Activated naive CD4-positive, alpha-beta T cell treated with anti-CD3 and anti-CD28 coated beads for 36 hours (primary cell): ENCODE results near the gene TPT1. TPM values are rescaled to one million over a fixed set of nuclear protein-coding genes. Genes with fewer than 3 reads are reported as not detected.
"Not testable (repeated sequence)": the region's sequence is repeated elsewhere in the genome, so short reads cannot be mapped to it uniquely, and the experiment has no call there.

Source experiments
- CTCF ChIA-PET: fragments of 350-600 bp; sonication (Branson Sonifier 250); formaldehyde crosslinking; loops from one replicate; lab custom pipeline; 2021; ENCODE audit warnings: antibody characterized with exemption; lab: Charles Lee
- DNase-seq: peaks from one replicate; pipeline ENCODE4 v3.0.0-alpha.2; 2020
- H3K27ac Mint-ChIP-seq: one replicate; pipeline ENCODE4 v1.8.0; 2021; ENCODE audit warnings: mild to moderate bottlenecking, mixed read lengths
- H3K27me3 Mint-ChIP-seq: one replicate; pipeline ENCODE4 v1.8.0; 2021; ENCODE audit warnings: low read depth, mixed read lengths
- H3K36me3 Mint-ChIP-seq: one replicate; pipeline ENCODE4 v1.8.0; 2021; ENCODE audit warnings: low read depth, mixed read lengths
- H3K4me1 Mint-ChIP-seq: one replicate; pipeline ENCODE4 v1.8.0; 2021; ENCODE audit warnings: low read depth, mixed read lengths
- H3K4me3 Mint-ChIP-seq: one replicate; pipeline ENCODE4 v1.8.0; 2021; ENCODE audit warnings: mild to moderate bottlenecking, moderate library complexity, mixed read lengths
- H3K9me3 Mint-ChIP-seq: one replicate; pipeline ENCODE4 v1.8.0; 2021; ENCODE audit warnings: mixed read lengths
- intact Hi-C: fragments of 100-400 bp; cut with micrococcal nuclease; formaldehyde crosslinking; loops from one replicate; pipeline ENCODE4 v1.15.1; 2023
- total RNA-seq, 2 experiments: library from RNA; stranded (reverse); gene quantifications; one replicate each; pipeline ENCODE4 v1.2.3, GENCODE V29; 2021

TPT1 gene
- total RNA-seq, 2 experiments from 2014 or later: 3,331 to 3,631 TPM

- H3K27me3 Mint-ChIP-seq, H3K4me3 Mint-ChIP-seq, DNase-seq, H3K9me3 Mint-ChIP-seq, H3K36me3 Mint-ChIP-seq: not testable (repeated sequence)
- Mint-ChIP-seq H3K27ac (peak overlapping the region; percentile 84), H3K4me1 (peaks cover 39% of the 10 kb centered on the region)
- intact Hi-C loops: loop anchor here (5.0 kb wide), 1 partner anchor 176 kb away; the partner anchor contains the start of gene GTF2F2
- CTCF ChIA-PET: interaction anchor here (1.8 to 3.7 kb wide), 3 partner anchors 10 to 252 kb away, joined by 8 to 26 read pairs (median 14); no protein-coding TSS in a partner anchor
These were observed 42.4 kb downstream of the TPT1 start for GRCh38 chr13:45298550-45298949.

GRCh38 chr13:45298206-45298505 lies 42.8 kb downstream of the TPT1 start:
- intact Hi-C loops: loop anchor here (5.0 kb wide), 1 partner anchor 176 kb away; the partner anchor contains the start of gene GTF2F2
- Mint-ChIP-seq H3K36me3 (no peaks in the 10 kb centered on the region), H3K27ac (peak overlapping the region; percentile 84), H3K27me3 (peaks cover 3% of the 10 kb centered on the region), H3K9me3 (no peaks in the 10 kb centered on the region), H3K4me3 (no peak overlapping the region), H3K4me1 (peaks cover 39% of the 10 kb centered on the region)
- DNase-seq: no peak
- CTCF ChIA-PET: interaction anchor here (0.7 to 3.7 kb wide), 5 partner anchors 11 to 251 kb away, joined by 3 to 26 read pairs (median 8); no protein-coding TSS in a partner anchor

- Mint-ChIP-seq H3K27ac (peak overlapping the region; percentile 84), H3K9me3 (no peaks in the 10 kb centered on the region), H3K27me3 (peaks cover 2% of the 10 kb centered on the region), H3K4me1 (peaks cover 39% of the 10 kb centered on the region), H3K36me3 (no peaks in the 10 kb centered on the region), H3K4me3 (no peak overlapping the region)
- intact Hi-C loops: loop anchor here (1.0 to 5.0 kb wide), 2 partner anchors 175 to 242 kb away; partner anchors contain the start of gene GTF2F2
- peak; percentile 49 for DNase-seq
- CTCF ChIA-PET: interaction anchor here (0.7 to 3.7 kb wide), 6 partner anchors 11 to 251 kb away, joined by 3 to 26 read pairs (median 6); no protein-coding TSS in a partner anchor
These were observed 43.4 kb downstream of the TPT1 start for GRCh38 chr13:45297456-45298205.

- Mint-ChIP-seq H3K9me3 (no peaks in the 10 kb centered on the region), H3K27ac (no peak overlapping the region), H3K4me3 (no peak overlapping the region), H3K4me1 (peaks cover 44% of the 10 kb centered on the region), H3K27me3 (no peaks in the 10 kb centered on the region), H3K36me3 (no peaks in the 10 kb centered on the region)
- intact Hi-C loops: loop anchor here (5.0 kb wide), 1 partner anchor 174 kb away; the partner anchor contains the start of gene GTF2F2
- no peak for DNase-seq
- CTCF ChIA-PET: interaction anchor here (0.7 to 1.3 kb wide), 2 partner anchors 194 to 250 kb away, joined by 3 read pairs; no protein-coding TSS in a partner anchor
These were observed 44.7 kb downstream of the TPT1 start for GRCh38 chr13:45296259-45296658.

- CTCF ChIA-PET: interaction anchor here (0.6 to 1.3 kb wide), 2 partner anchors 249 to 305 kb away, joined by 3 to 4 read pairs; no protein-coding TSS in a partner anchor
- H3K9me3 Mint-ChIP-seq: no peaks in the 10 kb centered on the region
- intact Hi-C loops: loop anchor here (5.0 kb wide), 1 partner anchor 173 kb away; the partner anchor contains the start of gene GTF2F2
- H3K4me1 Mint-ChIP-seq: peaks cover 44% of the 10 kb centered on the region
- H3K27me3 Mint-ChIP-seq: no peaks in the 10 kb centered on the region
- no peak overlapping the region for H3K4me3 Mint-ChIP-seq
- no peak for DNase-seq
- no peak overlapping the region for H3K27ac Mint-ChIP-seq
- no peaks in the 10 kb centered on the region for H3K36me3 Mint-ChIP-seq
These were observed 45.4 kb downstream of the TPT1 start for GRCh38 chr13:45295536-45295935.

GRCh38 chr13:45292176-45292575 lies 48.8 kb downstream of the TPT1 start:
- H3K4me1 Mint-ChIP-seq: peaks cover 24% of the 10 kb centered on the region

GRCh38 chr13:45289936-45290563 lies 50.9 kb downstream of the TPT1 start:
- Mint-ChIP-seq H3K27me3 (no peaks in the 10 kb centered on the region), H3K4me1 (peaks cover 6% of the 10 kb centered on the region), H3K27ac (no peak overlapping the region), H3K9me3 (no peaks in the 10 kb centered on the region), H3K4me3 (no peak overlapping the region), H3K36me3 (peaks cover 12% of the 10 kb centered on the region)
- intact Hi-C loops: no loop called here
- no peak for DNase-seq
- CTCF ChIA-PET: interaction anchor here (0.6 to 1.5 kb wide), 3 partner anchors 20 to 243 kb away, joined by 3 to 7 read pairs (median 3); no protein-coding TSS in a partner anchor

More at GRCh38 chr13:45292176-45292575, 48.8 kb downstream of the TPT1 start:
- CTCF ChIA-PET: interaction anchor here (2.8 kb wide), 1 partner anchor 17 kb away, joined by 11 read pairs; no protein-coding TSS in a partner anchor
- Mint-ChIP-seq H3K27ac (no peak overlapping the region), H3K36me3 (peaks cover 4% of the 10 kb centered on the region), H3K27me3 (no peaks in the 10 kb centered on the region), H3K4me3 (no peak overlapping the region), H3K9me3 (no peaks in the 10 kb centered on the region)
- intact Hi-C loops: no loop called here
- no peak for DNase-seq

Other genes with a start within 250 kb of the TPT1 start
- gene GTF2F2, start 220.7 kb downstream of the TPT1 start, total RNA-seq: 10 to 100 TPM; 21.3 to 22.4 TPM
- gene KCTD4, start 140.1 kb downstream of the TPT1 start, total RNA-seq: not detected
- gene SLC25A30, start 77.2 kb upstream of the TPT1 start, total RNA-seq: 10 to 100 TPM; 13.6 to 15.1 TPM
- gene COG3, start 123.8 kb upstream of the TPT1 start, total RNA-seq: 10 to 100 TPM; 19.1 to 19.3 TPM